ENCODE data around the gene SRGAP3.

- TF ChIP-seq CTCF (IDR thresholded peaks at IDR 0.05) (no peak), ZFX (IDR thresholded peaks at IDR 0.05; ENCODE audit: borderline replicate concordance) (no peak)
Measured at GRCh38 chr3:9214185-9214584, 35.3 kb downstream of the SRGAP3 start.
